A549 (cell line): Measurements from ENCODE around the gene NUDT16L1.

Experiments
- CEBPB ChIP-seq, 2 experiments: fragments of >200 bp in 1 of 2; sonication (Bioruptor Twin) in 1 of 2; formaldehyde crosslinking in 1 of 2; IDR thresholded peaks; 2 replicates each; pipeline ENCODE4 v1.6.1; 2012 to 2016
- CTCF ChIP-seq: fragments of >200 bp; sonication (Bioruptor Twin); formaldehyde crosslinking; IDR thresholded peaks from 3 replicates; pipeline ENCODE4 v1.5.1; 2016
- KDM1A ChIP-seq: fragments of 200-600 bp; sonication (generic); IDR thresholded peaks from 2 replicates; pipeline ENCODE4 v1.6.1; 2016; ENCODE audit warnings: low read depth, mild to moderate bottlenecking
- MAZ ChIP-seq: fragments of 150-350 bp; IDR thresholded peaks from 2 replicates; pipeline ENCODE4 v1.6.1; 2014; ENCODE audit warnings: antibody characterized with exemption, low read depth, low read length, borderline replicate concordance
- POLR2A ChIP-seq: IDR thresholded peaks from 2 replicates; pipeline ENCODE4 v1.6.1; 2012; ENCODE audit warnings: mild to moderate bottlenecking, low read length

- no peak for TF ChIP-seq CEBPB (IDR thresholded peaks at IDR 0.05)
- no peak for TF ChIP-seq CTCF
- no peak for TF ChIP-seq MAZ
- no peak; the same call in 1 of the 2 replicates for TF ChIP-seq KDM1A
- TF ChIP-seq POLR2A = peak; percentile 55
These were observed 41.6 kb downstream of the NUDT16L1 start for GRCh38 chr16:4734730-4735535.
